ENCODE results near the gene SPEM2.

Gene SPEM2

DNA sequence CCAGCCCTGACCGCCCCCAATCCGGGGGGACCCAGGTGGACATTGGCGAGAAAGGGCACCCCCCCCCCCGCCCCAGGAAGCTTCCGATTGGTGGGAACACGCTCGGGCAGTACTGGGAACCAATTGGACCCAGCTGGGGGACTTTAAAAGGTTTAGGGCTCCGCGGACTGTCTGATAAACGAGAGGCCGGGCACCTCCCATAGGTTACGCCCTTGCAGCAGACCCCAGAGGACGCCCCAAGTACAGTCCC, 21.8 kb upstream of the SPEM2 start:
- Histone ChIP-seq H3K4me1 (ENCODE audit: control insufficient read depth in 2 of 2, insufficient read depth in 2 of 2, low read length in 2 of 2) (peaks cover 6 to 7% of the 10 kb centered on the region in 2 donors), H3K36me3 (ENCODE audit: control insufficient read depth in 2 of 2, insufficient read depth in 2 of 2, low read length in 2 of 2) (no peaks in the 10 kb centered on the region), H3K27me3 (ENCODE audit: control insufficient read depth in 2 of 2, insufficient read depth in 2 of 2, low read length in 2 of 2) (peaks cover 0 to 12% of the 10 kb centered on the region in 2 donors), H3K9me3 (ENCODE audit: control insufficient read depth in 2 of 2, low read length in 2 of 2) (no peaks in the 10 kb centered on the region), H3K27ac (ENCODE audit: low read depth in 2 of 2, low read length in 2 of 2) (peak overlapping the region; percentile 92), H3K9ac (ENCODE audit: low read depth in 1 of 2, low read length in 2 of 2) (peak overlapping the region; percentile 43 to 77), H3K4me3 (ENCODE audit: low read length in 2 of 2) (peak overlapping the region; percentile 82 to 91)

DNA sequence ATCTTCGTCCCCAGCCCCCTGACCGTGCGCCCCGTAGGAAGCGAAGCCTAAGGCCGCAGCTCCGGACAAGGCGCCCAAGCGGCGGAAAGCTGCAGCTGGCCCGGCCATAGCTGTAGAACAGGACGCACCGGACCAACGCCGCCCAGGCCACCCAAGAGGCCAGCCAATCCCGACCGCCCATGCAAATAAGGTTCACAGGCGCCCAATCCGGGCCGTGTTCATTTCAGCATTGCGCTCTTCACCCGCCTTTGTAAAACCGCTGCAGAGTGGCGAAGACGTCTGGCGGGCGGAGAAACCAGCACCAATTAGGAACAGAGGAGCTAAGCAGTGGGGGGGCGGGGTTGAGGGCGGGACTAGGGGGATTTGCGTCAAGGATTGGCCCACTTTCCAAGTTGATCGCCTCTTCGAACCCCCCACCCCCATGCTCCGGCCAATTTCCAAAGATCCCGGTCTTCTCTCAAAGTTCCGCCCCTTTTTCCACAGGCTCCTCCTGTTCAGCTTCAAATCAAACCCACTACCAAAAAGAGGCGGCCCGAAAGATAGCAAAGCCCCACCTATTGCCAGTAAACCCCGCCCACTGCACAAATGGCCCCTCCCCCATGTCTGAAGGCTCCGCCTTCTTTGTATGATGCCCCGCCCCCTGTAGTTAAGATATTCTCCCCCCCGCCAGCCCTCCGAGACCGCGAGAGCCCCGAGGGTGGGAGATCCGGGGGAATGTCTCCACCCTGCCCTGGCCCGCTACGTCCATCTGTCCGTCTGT, 21.3 kb upstream of the SPEM2 start, which contains the start of gene TMEM256:
TMEM256 (minus strand) TSS at position 121 of the 760 bp plus-strand sequence; CDS start at position 108, 13 bp downstream.
- H3K4me1 ChIP-seq (ENCODE audit: control insufficient read depth in 2 of 2, insufficient read depth in 2 of 2, low read length in 2 of 2) = peaks cover 6 to 7% of the 10 kb centered on the region in 2 donors
- no peaks in the 10 kb centered on the region for H3K36me3 ChIP-seq (ENCODE audit: control insufficient read depth in 2 of 2, insufficient read depth in 2 of 2, low read length in 2 of 2)
- peak within 1 kb of the TSS; percentile 92 for H3K27ac ChIP-seq (ENCODE audit: low read depth in 2 of 2, low read length in 2 of 2)
- peak within 1 kb of the TSS; percentile 52 to 77 for H3K9ac ChIP-seq (ENCODE audit: low read depth in 1 of 2, low read length in 2 of 2)
- H3K9me3 ChIP-seq (ENCODE audit: control insufficient read depth in 2 of 2, low read length in 2 of 2) = no peaks in the 10 kb centered on the region
- H3K4me3 ChIP-seq (ENCODE audit: low read length in 2 of 2) = peak within 1 kb of the TSS; percentile 82 to 91
- H3K27me3 ChIP-seq (ENCODE audit: control insufficient read depth in 2 of 2, insufficient read depth in 2 of 2, low read length in 2 of 2) = peaks cover 0 to 12% of the 10 kb centered on the region in 2 donors

DNA sequence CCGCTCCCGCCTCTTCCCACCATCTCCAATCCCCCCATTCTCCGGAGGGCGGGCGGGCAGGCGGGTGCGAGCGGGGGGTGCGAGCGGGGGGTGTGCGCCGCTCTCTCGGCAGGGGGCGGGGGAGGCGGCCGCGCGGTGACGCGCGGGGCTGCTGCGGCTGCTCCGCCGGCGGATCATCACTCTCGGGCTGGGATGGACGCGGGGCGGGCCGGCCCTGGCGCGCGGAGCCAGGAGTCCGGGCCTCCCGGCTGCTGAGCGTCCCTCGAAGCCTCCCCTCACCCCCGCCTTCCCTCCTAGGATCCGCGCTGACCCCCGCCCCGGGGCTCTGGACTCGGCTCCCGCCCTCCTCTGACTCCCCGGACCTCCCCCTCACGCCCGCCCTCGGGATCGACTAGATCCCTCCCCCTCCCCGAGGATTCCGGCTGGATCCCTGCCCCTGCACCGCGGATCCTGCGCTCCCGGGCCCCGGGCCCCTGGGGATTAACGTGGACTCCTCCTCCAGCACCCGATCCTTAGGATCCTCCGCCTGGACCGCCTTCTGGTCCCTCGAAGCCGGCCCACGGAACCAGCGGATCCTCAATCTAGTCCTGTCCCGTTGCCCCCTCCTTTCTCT, 20.6 kb upstream of the SPEM2 start:
- peak overlapping the region; percentile 66 to 92 for H3K27ac ChIP-seq (ENCODE audit: low read depth in 2 of 2, low read length in 2 of 2)
- peak overlapping the region; percentile 28 to 52 for H3K9ac ChIP-seq (ENCODE audit: low read depth in 1 of 2, low read length in 2 of 2)
- H3K4me3 ChIP-seq (ENCODE audit: low read length in 2 of 2) = peak overlapping the region; percentile 82 to 91
- peaks cover 6 to 7% of the 10 kb centered on the region in 2 donors for H3K4me1 ChIP-seq (ENCODE audit: control insufficient read depth in 2 of 2, insufficient read depth in 2 of 2, low read length in 2 of 2)
- H3K36me3 ChIP-seq (ENCODE audit: control insufficient read depth in 2 of 2, insufficient read depth in 2 of 2, low read length in 2 of 2) = no peaks in the 10 kb centered on the region
- H3K27me3 ChIP-seq (ENCODE audit: control insufficient read depth in 2 of 2, insufficient read depth in 2 of 2, low read length in 2 of 2) = peaks cover 0 to 12% of the 10 kb centered on the region in 2 donors
- no peaks in the 10 kb centered on the region for H3K9me3 ChIP-seq (ENCODE audit: control insufficient read depth in 2 of 2, low read length in 2 of 2)

DNA sequence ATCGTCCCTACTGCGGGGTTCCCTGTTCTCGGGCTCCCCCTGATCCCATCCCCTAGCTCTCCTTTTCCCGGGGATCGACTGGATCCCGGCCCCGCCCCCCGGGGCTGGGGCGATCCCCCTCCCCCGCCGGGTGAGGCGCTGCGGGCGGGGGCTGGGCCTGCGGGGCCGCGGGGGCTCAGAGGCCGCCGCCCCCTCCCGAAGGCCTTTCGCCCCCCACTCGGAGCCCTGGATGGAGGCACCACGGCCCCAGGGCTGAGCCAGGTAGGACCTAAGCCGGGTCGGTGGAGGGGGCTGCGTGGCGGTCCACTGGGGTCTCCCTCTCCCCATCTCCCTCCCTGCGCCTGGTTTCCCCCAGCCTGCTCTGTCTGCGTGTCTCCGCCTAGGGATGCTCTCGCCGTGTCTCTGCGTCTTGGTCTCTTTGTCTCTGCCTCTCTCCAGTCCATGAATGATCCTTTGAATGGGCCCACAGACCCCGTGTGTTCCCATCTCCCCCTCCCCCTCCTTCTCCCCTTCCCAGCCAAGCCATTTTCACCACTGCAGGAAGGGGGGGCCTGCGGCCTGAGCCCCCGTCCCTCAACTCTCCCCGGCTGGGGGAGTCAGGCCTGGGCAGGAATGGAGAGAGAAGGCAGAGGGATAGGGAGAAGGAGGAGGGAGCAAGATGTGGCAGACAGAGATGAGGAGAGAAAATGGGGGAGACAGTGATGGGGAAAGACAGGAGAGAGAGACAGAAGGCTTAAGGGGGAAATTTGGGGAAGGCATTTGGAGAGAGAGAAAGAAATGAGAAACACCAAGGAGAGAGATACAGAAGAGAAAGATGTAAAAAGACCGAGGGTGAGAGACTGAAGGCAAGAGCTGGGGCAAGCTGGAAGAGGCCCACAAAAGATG, 19.8 kb upstream of the SPEM2 start:
- H3K9ac ChIP-seq (ENCODE audit: low read depth in 1 of 2, low read length in 2 of 2) = peak overlapping the region; percentile 28 to 52
- H3K27ac ChIP-seq (ENCODE audit: low read depth in 2 of 2, low read length in 2 of 2) = peak overlapping the region in 1 of 2 donors; percentile 92

DNA sequence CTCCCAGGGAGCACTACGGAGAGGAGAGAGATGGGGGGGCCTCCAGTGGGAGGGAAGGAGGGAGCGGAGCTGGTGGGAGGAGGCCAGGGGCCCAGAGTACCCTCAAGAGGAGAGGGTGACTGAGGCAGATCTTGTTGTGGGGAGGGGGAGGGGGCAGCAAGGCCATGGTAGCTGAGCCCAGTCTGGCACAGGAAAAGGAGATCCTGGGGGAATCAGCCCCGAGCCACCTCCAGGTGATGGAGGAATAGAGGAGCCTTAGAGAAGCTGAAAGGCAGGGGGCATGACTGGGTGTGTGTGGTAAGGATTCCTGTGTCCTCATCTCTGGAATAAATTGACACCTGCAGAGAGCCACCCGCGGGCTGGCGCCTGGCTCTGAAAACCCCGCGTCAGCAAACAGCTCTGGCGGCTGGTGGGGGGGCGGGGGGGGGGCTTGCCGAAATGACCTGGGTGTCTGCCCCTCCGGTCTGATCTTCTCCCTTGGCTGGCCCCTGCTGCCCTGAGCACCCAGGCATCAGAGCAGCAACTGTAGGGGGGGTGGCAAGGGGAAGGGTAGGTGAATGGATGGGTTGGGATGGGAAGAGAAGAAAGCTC, 19.1 kb upstream of the SPEM2 start:
- Histone ChIP-seq H3K36me3 (ENCODE audit: control insufficient read depth in 2 of 2, insufficient read depth in 2 of 2, low read length in 2 of 2) (no peaks in the 10 kb centered on the region), H3K4me3 (ENCODE audit: low read length in 2 of 2) (no peak overlapping the region), H3K9me3 (ENCODE audit: control insufficient read depth in 2 of 2, low read length in 2 of 2) (no peaks in the 10 kb centered on the region), H3K27me3 (ENCODE audit: control insufficient read depth in 2 of 2, insufficient read depth in 2 of 2, low read length in 2 of 2) (peaks cover 0 to 12% of the 10 kb centered on the region in 2 donors), H3K9ac (ENCODE audit: low read depth in 1 of 2, low read length in 2 of 2) (no peak overlapping the region), H3K4me1 (ENCODE audit: control insufficient read depth in 2 of 2, insufficient read depth in 2 of 2, low read length in 2 of 2) (peaks cover 6 to 7% of the 10 kb centered on the region in 2 donors), H3K27ac (ENCODE audit: low read depth in 2 of 2, low read length in 2 of 2) (no peak overlapping the region)

More for the DNA sequence above, 19.8 kb upstream of the SPEM2 start:
- peaks cover 0 to 12% of the 10 kb centered on the region in 2 donors for H3K27me3 ChIP-seq (ENCODE audit: control insufficient read depth in 2 of 2, insufficient read depth in 2 of 2, low read length in 2 of 2)
- no peaks in the 10 kb centered on the region for H3K9me3 ChIP-seq (ENCODE audit: control insufficient read depth in 2 of 2, low read length in 2 of 2)
- H3K36me3 ChIP-seq (ENCODE audit: control insufficient read depth in 2 of 2, insufficient read depth in 2 of 2, low read length in 2 of 2) = no peaks in the 10 kb centered on the region
- H3K4me1 ChIP-seq (ENCODE audit: control insufficient read depth in 2 of 2, insufficient read depth in 2 of 2, low read length in 2 of 2) = peaks cover 6 to 7% of the 10 kb centered on the region in 2 donors
- peak overlapping the region; percentile 63 to 82 for H3K4me3 ChIP-seq (ENCODE audit: low read length in 2 of 2)

DNA sequence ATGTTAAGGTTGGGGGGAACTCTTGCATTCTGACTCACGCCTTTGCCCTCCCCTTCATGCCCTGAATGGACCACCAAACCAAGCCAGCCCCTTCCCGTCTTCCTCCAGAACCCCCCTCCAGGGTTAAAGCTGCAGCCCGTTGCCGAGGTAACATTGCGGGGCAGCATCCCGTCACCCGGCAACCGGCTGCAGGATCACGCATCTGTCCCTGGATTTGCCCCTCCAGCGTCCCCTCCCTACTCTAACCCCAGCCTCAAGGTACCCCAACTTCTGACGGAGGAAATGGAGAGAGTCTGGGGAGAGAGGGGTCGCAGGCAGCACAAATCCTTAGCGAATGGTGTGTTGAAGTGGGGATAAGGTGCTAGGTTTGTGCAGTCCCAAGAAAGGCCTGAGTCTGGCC, 18.3 kb upstream of the SPEM2 start:
- peaks cover 0 to 12% of the 10 kb centered on the region in 2 donors for H3K27me3 ChIP-seq (ENCODE audit: control insufficient read depth in 2 of 2, insufficient read depth in 2 of 2, low read length in 2 of 2)
- no peak overlapping the region for H3K4me3 ChIP-seq (ENCODE audit: low read length in 2 of 2)
- no peak overlapping the region for H3K27ac ChIP-seq (ENCODE audit: low read depth in 2 of 2, low read length in 2 of 2)
- H3K36me3 ChIP-seq (ENCODE audit: control insufficient read depth in 2 of 2, insufficient read depth in 2 of 2, low read length in 2 of 2) = no peaks in the 10 kb centered on the region
- H3K4me1 ChIP-seq (ENCODE audit: control insufficient read depth in 2 of 2, insufficient read depth in 2 of 2, low read length in 2 of 2) = peaks cover 6 to 7% of the 10 kb centered on the region in 2 donors
- H3K9me3 ChIP-seq (ENCODE audit: control insufficient read depth in 2 of 2, low read length in 2 of 2) = no peaks in the 10 kb centered on the region
- H3K9ac ChIP-seq (ENCODE audit: low read depth in 1 of 2, low read length in 2 of 2) = no peak overlapping the region

DNA sequence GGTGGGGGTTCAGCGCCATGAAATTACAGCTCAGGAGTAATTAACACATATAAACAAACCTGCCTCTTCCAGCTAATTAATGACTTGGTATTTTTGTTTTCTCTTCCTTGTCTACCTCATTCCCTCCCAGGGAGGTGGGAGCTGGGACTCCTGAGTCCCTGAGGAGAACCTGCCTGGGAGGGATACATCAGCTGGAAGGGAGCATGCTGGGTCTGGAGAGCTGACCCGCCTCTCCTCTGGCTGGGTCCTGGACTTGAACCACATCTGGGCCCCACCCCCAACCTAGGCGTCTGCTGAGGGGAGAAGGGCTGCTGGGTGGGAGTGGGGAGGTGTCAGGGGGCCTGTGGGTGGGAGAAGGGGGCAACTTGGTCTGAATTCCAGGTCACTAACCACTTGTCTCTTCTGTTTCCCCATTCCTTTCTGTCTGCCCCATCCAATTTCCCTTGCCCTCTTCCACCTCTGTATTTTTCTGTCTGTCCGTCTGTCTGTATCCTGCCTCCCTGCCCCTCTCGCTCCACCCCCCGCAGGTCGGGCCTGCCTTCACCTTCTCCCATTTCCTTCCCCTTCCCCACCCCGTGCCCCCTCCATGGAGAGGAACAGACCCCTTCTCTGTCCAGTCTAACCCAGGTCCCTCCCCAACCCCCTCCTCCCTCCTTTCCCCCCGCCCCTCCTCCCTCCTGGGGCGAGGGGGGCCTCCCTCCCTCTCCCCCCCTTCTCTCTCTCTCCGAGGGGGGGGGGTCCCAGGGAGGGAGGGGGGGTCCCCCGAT, 17.7 kb upstream of the SPEM2 start, which contains the start of gene NLGN2:
NLGN2 (plus strand) TSS at position 361 of the 767 bp plus-strand sequence. CDS start 411 bp downstream, outside the sequence.
- no peak within 1 kb of the TSS for H3K4me3 ChIP-seq (ENCODE audit: low read length in 2 of 2)
- no peak within 1 kb of the TSS for H3K9ac ChIP-seq (ENCODE audit: low read depth in 1 of 2, low read length in 2 of 2)
- H3K27ac ChIP-seq (ENCODE audit: low read depth in 2 of 2, low read length in 2 of 2) = no peak within 1 kb of the TSS
- H3K27me3 ChIP-seq (ENCODE audit: control insufficient read depth in 2 of 2, insufficient read depth in 2 of 2, low read length in 2 of 2) = peaks cover 0 to 12% of the 10 kb centered on the region in 2 donors
- peaks cover 5 to 6% of the 10 kb centered on the region in 2 donors for H3K4me1 ChIP-seq (ENCODE audit: control insufficient read depth in 2 of 2, insufficient read depth in 2 of 2, low read length in 2 of 2)
- no peaks in the 10 kb centered on the region for H3K9me3 ChIP-seq (ENCODE audit: control insufficient read depth in 2 of 2, low read length in 2 of 2)
- H3K36me3 ChIP-seq (ENCODE audit: control insufficient read depth in 2 of 2, insufficient read depth in 2 of 2, low read length in 2 of 2) = no peaks in the 10 kb centered on the region

DNA sequence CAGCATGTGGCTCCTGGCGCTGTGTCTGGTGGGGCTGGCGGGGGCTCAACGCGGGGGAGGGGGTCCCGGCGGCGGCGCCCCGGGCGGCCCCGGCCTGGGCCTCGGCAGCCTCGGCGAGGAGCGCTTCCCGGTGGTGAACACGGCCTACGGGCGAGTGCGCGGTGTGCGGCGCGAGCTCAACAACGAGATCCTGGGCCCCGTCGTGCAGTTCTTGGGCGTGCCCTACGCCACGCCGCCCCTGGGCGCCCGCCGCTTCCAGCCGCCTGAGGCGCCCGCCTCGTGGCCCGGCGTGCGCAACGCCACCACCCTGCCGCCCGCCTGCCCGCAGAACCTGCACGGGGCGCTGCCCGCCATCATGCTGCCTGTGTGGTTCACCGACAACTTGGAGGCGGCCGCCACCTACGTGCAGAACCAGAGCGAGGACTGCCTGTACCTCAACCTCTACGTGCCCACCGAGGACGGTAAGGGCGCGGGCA, 17.1 kb upstream of the SPEM2 start:
- Histone ChIP-seq H3K4me1 (ENCODE audit: control insufficient read depth in 2 of 2, insufficient read depth in 2 of 2, low read length in 2 of 2) (no peaks in the 10 kb centered on the region), H3K27ac (ENCODE audit: low read depth in 2 of 2, low read length in 2 of 2) (no peak overlapping the region), H3K27me3 (ENCODE audit: control insufficient read depth in 2 of 2, insufficient read depth in 2 of 2, low read length in 2 of 2) (peaks cover 0 to 12% of the 10 kb centered on the region in 2 donors), H3K36me3 (ENCODE audit: control insufficient read depth in 2 of 2, insufficient read depth in 2 of 2, low read length in 2 of 2) (no peaks in the 10 kb centered on the region), H3K9me3 (ENCODE audit: control insufficient read depth in 2 of 2, low read length in 2 of 2) (no peaks in the 10 kb centered on the region), H3K4me3 (ENCODE audit: low read length in 2 of 2) (no peak overlapping the region), H3K9ac (ENCODE audit: low read depth in 1 of 2, low read length in 2 of 2) (no peak overlapping the region)

DNA sequence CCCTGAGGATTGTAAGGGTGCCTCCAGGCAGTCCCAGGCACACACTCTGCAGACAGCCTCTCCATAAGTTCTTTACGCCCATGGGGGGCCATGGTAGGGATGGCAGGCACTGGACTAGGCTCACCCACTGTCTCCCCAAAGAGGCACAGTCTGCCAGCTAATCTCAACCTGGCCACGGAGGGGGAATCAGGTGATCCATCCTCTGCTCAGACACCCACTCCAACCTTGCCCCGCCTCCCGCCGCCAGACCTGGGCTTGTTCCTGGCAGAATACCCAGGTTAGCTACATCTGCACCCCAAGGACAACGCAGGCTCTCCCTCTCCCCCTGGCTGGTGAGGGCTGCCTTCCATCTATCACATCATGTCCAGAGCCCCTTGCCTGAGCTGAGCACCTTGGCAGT, 16.6 kb upstream of the SPEM2 start:
- H3K9me3 ChIP-seq (ENCODE audit: control insufficient read depth in 2 of 2, low read length in 2 of 2) = no peaks in the 10 kb centered on the region
- no peak overlapping the region for H3K27ac ChIP-seq (ENCODE audit: low read depth in 2 of 2, low read length in 2 of 2)
- H3K4me1 ChIP-seq (ENCODE audit: control insufficient read depth in 2 of 2, insufficient read depth in 2 of 2, low read length in 2 of 2) = no peaks in the 10 kb centered on the region
- H3K27me3 ChIP-seq (ENCODE audit: control insufficient read depth in 2 of 2, insufficient read depth in 2 of 2, low read length in 2 of 2) = peaks cover 0 to 12% of the 10 kb centered on the region in 2 donors
- H3K36me3 ChIP-seq (ENCODE audit: control insufficient read depth in 2 of 2, insufficient read depth in 2 of 2, low read length in 2 of 2) = no peaks in the 10 kb centered on the region
- no peak overlapping the region for H3K9ac ChIP-seq (ENCODE audit: low read depth in 1 of 2, low read length in 2 of 2)
- no peak overlapping the region for H3K4me3 ChIP-seq (ENCODE audit: low read length in 2 of 2)

All from mucosa of rectum (tissue), 2 donors.